ENCODE data around the gene VSTM1. TPM values are rescaled to one million over a fixed set of nuclear protein-coding genes. Genes with fewer than 3 reads are reported as not detected.
A peak's percentile ranks its signal among the peaks of the same experiment; 100 is the strongest.

VSTM1 gene, protein sequence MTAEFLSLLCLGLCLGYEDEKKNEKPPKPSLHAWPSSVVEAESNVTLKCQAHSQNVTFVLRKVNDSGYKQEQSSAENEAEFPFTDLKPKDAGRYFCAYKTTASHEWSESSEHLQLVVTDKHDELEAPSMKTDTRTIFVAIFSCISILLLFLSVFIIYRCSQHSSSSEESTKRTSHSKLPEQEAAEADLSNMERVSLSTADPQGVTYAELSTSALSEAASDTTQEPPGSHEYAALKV
- total RNA-seq: under 1 TPM in 1 of 6 experiments, not detected in 5; 0.37 TPM
- long read RNA-seq: 0 reads

DNA sequence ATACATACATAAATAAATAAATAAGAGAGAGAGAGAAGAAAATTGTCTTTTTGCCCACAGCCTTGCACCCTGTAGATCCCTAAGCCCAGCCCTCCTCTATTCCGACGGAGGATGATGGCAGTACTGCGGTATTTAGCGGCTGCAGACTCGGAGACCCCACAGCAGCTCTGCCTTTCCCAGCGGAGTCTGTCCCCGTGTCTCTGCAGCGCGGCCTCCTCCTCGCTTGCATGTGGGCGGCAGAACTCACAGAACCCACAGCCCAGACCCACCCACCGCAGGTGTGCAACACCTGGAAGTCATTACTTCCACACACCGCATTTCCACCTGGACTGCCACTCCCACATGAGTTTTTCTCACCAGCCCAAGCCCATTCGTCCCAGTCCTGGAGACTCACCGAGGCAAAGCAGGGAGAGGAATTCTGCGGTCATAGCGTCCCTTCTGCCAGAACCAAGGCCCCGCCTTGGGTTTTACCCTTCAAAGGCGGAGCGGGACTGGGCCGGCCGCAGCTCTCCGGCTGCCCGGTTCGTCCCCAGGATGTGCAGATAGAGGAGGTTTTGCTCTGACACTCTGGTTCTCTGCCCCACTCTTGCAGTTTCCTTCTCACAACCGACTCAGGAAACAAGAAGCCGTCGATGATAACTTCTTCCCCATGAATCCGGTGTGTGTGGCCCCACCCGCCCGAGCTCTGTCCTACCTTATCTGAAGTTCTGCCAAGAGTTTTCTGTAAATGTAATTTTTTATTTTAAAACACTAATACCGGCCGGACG lies at the start of gene VSTM1:
Gene VSTM1, minus strand, starts transcription at position 548 of the 767 bp plus-strand sequence. Its CDS starts 120 bp downstream, at position 428.
- peak in 1 of 4 donors; percentile 13 for ATAC-seq
- intact Hi-C loops (cut with DNase I): no loop called here
- H3K9me3 ChIP-seq: no peaks in the 10 kb centered on the region
- H3K4me1 ChIP-seq: no peaks in the 10 kb centered on the region
- 59% methylated on average over 23 of the region's 34 CpGs for WGBS (ENCODE audit: insufficient coverage, low coverage, low lambda C conversion rate, missing lambda C conversion rate)
- H3K27me3 ChIP-seq: no peaks in the 10 kb centered on the region
- TF ChIP-seq POLR2A (IDR thresholded peaks at IDR 0.05): no peak
- TF ChIP-seq, protein P1, sequence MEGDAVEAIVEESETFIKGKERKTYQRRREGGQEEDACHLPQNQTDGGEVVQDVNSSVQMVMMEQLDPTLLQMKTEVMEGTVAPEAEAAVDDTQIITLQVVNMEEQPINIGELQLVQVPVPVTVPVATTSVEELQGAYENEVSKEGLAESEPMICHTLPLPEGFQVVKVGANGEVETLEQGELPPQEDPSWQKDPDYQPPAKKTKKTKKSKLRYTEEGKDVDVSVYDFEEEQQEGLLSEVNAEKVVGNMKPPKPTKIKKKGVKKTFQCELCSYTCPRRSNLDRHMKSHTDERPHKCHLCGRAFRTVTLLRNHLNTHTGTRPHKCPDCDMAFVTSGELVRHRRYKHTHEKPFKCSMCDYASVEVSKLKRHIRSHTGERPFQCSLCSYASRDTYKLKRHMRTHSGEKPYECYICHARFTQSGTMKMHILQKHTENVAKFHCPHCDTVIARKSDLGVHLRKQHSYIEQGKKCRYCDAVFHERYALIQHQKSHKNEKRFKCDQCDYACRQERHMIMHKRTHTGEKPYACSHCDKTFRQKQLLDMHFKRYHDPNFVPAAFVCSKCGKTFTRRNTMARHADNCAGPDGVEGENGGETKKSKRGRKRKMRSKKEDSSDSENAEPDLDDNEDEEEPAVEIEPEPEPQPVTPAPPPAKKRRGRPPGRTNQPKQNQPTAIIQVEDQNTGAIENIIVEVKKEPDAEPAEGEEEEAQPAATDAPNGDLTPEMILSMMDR (IDR thresholded peaks at IDR 0.05): no peak
- DNase-seq: no peak
- H3K36me3 ChIP-seq: no peaks in the 10 kb centered on the region
- H3K27ac ChIP-seq: no peak within 1 kb of the TSS
- H3K4me3 ChIP-seq: no peak within 1 kb of the TSS

DNA sequence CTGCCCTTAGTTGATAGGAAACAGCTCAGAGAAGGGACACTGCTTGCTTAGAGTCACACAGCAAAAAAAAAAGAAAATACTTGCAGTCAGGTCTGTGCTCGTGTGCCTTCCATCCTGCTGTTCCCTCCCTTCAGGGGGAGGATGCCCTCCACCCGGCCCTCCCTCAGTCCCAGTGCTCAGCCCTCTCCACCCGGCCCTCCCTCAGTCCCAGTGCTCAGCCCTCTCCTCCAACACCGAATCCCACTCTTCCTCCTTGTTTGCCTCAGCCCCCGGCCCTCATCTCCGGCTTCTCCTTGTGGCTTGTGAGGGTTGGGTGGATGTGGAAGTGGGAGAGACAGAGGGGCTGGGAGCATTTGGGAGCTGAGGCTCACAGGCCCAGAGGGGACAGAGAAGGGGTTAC lies 46.0 kb upstream of the VSTM1 start:
- Histone ChIP-seq H3K27me3 (no peaks in the 10 kb centered on the region), H3K36me3 (peaks cover 0 to 44% (median 14%) of the 10 kb centered on the region in 4 donors), H3K9me3 (no peaks in the 10 kb centered on the region), H3K27ac (no peak overlapping the region), H3K4me1 (peaks cover 0 to 6% (median 0%) of the 10 kb centered on the region in 4 donors), H3K4me3 (no peak overlapping the region)
- TF ChIP-seq POLR2A (IDR thresholded peaks at IDR 0.05): no peak
- TF ChIP-seq, protein P1 (IDR thresholded peaks at IDR 0.05): no peak
- peak in 3 of 4 donors; percentile 22 to 56 (median 48) for ATAC-seq
- WGBS (ENCODE audit: insufficient coverage, low coverage, low lambda C conversion rate, missing lambda C conversion rate): 80% methylated on average over 6 of the region's 6 CpGs
- intact Hi-C loops (cut with DNase I): no loop called here
- no peak for DNase-seq

DNA sequence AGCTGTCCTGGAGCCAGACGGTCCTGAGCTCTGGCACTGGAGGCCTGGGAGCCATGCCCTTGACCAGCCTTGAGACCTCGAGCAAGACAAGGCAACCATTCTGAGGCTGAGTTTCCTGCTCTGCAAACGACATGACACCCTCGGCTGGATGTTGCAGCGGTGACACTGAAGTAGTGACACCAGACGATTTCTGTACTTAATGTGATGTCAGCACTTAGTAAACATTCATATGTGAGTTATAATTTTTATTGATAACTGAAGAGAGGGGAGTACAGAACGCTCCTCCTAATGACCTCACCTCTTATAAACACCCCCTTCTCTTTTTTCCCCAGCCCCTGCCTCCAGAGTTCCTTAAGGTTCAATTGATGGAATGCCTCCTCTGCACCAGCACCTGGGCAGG lies 44.8 kb upstream of the VSTM1 start:
- 74% methylated on average over 6 of the region's 7 CpGs for WGBS (ENCODE audit: insufficient coverage, low coverage, low lambda C conversion rate, missing lambda C conversion rate)
- Histone ChIP-seq H3K9me3 (no peaks in the 10 kb centered on the region), H3K4me1 (peaks cover 0 to 4% (median 0%) of the 10 kb centered on the region in 4 donors), H3K27me3 (no peaks in the 10 kb centered on the region), H3K4me3 (no peak overlapping the region), H3K36me3 (peaks cover 0 to 44% (median 14%) of the 10 kb centered on the region in 4 donors), H3K27ac (no peak overlapping the region)
- TF ChIP-seq POLR2A (IDR thresholded peaks at IDR 0.05): no peak
- TF ChIP-seq, protein P1 (IDR thresholded peaks at IDR 0.05): no peak
- DNase-seq: peak in 1 of 3 donors; percentile 7
- intact Hi-C loops (cut with DNase I): no loop called here
- ATAC-seq: no peak

DNA sequence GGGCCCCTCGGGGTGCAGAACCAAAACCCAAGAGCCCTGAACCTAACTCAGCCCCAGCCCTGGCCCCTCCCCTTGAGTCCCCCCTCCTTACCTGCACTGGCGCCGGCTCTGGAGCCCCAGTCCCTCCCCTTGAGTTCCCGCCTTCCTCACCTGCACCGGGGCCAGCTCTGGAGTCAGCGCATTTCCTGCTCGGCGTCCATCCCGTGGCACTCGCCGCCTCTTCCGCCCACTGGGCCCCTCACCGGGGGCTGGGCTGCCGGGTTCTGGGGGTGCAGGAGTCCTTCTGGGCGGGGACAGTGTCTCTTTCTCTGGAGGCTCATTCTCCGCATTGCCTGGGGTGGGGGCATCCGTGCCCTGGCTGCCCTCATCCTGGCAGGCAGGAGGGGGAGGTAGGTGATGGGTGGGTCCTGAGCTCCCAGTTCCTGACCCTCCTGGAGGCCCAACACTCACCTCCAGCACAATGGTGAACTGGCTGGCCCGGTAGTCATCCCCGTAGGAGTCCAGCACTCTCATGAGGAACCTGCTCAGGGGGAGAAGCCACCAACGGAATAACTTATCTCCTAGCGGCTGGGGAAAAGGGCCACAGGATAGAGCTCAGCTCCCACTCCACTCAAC lies 44.3 kb upstream of the VSTM1 start:
- no peaks in the 10 kb centered on the region for H3K9me3 ChIP-seq
- 84% methylated on average over 11 of the region's 21 CpGs for WGBS (ENCODE audit: insufficient coverage, low coverage, low lambda C conversion rate, missing lambda C conversion rate)
- intact Hi-C loops (cut with DNase I): no loop called here
- DNase-seq (no peak), ATAC-seq (no peak)
- H3K27me3 ChIP-seq: no peaks in the 10 kb centered on the region
- no peak overlapping the region for H3K27ac ChIP-seq
- no peak overlapping the region for H3K4me3 ChIP-seq
- peaks cover 0 to 44% (median 14%) of the 10 kb centered on the region in 4 donors for H3K36me3 ChIP-seq
- TF ChIP-seq, protein P1 (IDR thresholded peaks at IDR 0.05): no peak
- no peak for TF ChIP-seq POLR2A (IDR thresholded peaks at IDR 0.05)
- peaks cover 0 to 6% (median 0%) of the 10 kb centered on the region in 4 donors for H3K4me1 ChIP-seq
